GM12878 (cell line): Measurements from ENCODE around the gene RNF13. TPM values are rescaled to one million over a fixed set of nuclear protein-coding genes. Genes with fewer than 3 reads are reported as not detected.

ENCODE experiments used
- ATAC-seq: fragments of 200-7000 bp; cut with Tn5 transposase; 3 replicates; pipeline ENCODE4 v1.9.1; 2020; ENCODE audit warnings: mild to moderate bottlenecking, moderate library complexity
- BruUV-seq: library from RNA; stranded (reverse); fragments of 400-500 nt; replicated peaks from 2 replicates; lab custom pipeline; 2021; lab: Mats Ljungman, UMichigan
- CTCF ChIA-PET: fragments of 300-600 bp; sonication (Branson Sonifier 250); formaldehyde crosslinking; extraction: SDS; loops from one replicate; lab custom pipeline; 2021; ENCODE audit warnings: inconsistent platforms; lab: Yijun Ruan, JAX
- POLR2A ChIA-PET: fragments of 350-600 bp; formaldehyde crosslinking; extraction: SDS; loops from one replicate; lab custom pipeline; 2021; ENCODE audit warnings: inconsistent platforms; lab: Charles Lee
- RAD21 ChIA-PET: fragments of 300-600 bp; sonication (Branson Sonifier 250); formaldehyde crosslinking; loops from one replicate; lab custom pipeline; 2023; ENCODE audit warnings: antibody characterized with exemption; ENCODE audit not compliant: unreplicated experiment; lab: Charles Lee
- SMC1A ChIA-PET: fragments of 300-600 bp; sonication (Branson Sonifier 250); formaldehyde crosslinking; loops from one replicate; lab custom pipeline; 2023; ENCODE audit not compliant: unreplicated experiment, uncharacterized antibody; lab: Charles Lee
- DNase-seq: peaks from one replicate; pipeline ENCODE4 v3.0.0-alpha.2; 2011; ENCODE audit warnings: low read depth, low spot score
- FAIRE-seq: peaks from 3 replicates; lab custom pipeline; 2011; peaks lifted over from hg19 to GRCh38; lab: Jason Lieb, UNC
- H2AFZ ChIP-seq: 2 replicates; pipeline ENCODE4 v1.6.0; 2011; ENCODE audit warnings: low read depth, low read length, control low read depth; ENCODE audit not compliant: control insufficient read depth
- H3K27ac ChIP-seq: 2 replicates; pipeline ENCODE4 v1.5.1; 2011; ENCODE audit warnings: control low read depth; ENCODE audit not compliant: control insufficient read depth, insufficient read depth
- H3K27me3 ChIP-seq, 2 experiments: replicated peaks in 1 of 2; 2 replicates each; pipeline versions ENCODE4 v1.6.0 to v1.6.1; 2011; ENCODE audit warnings: low read length in 1 of 2; ENCODE audit not compliant: control insufficient read depth in 2 of 2, insufficient read depth in 2 of 2
- H3K36me3 ChIP-seq, 2 experiments: 2 replicates each; pipeline ENCODE4 v1.5.1; 2011; ENCODE audit warnings: low read length in 1 of 2; ENCODE audit not compliant: control insufficient read depth in 2 of 2, insufficient read depth in 2 of 2
- H3K4me1 ChIP-seq: 2 replicates; pipeline ENCODE4 v1.6.1; 2011; ENCODE audit warnings: mild to moderate bottlenecking, low read length, moderate library complexity, mixed read lengths; ENCODE audit not compliant: control insufficient read depth, insufficient read depth
- H3K4me2 ChIP-seq: 2 replicates; pipeline ENCODE4 v1.6.0; 2011; ENCODE audit warnings: control low read depth; ENCODE audit not compliant: control insufficient read depth, insufficient read depth
- H3K4me3 ChIP-seq: fragments of 200-600 bp; sonication (generic); 2 replicates; pipeline ENCODE4 v1.5.1; 2016
- H3K79me2 ChIP-seq: 2 replicates; pipeline ENCODE4 v1.6.0; 2011; ENCODE audit warnings: low read length; ENCODE audit not compliant: control insufficient read depth, insufficient read depth
- H3K9ac ChIP-seq: 2 replicates; pipeline ENCODE4 v1.8.0; 2011; ENCODE audit warnings: low read length, control low read depth, mixed read lengths; ENCODE audit not compliant: control insufficient read depth, insufficient read depth
- H3K9me3 ChIP-seq: replicated peaks from 3 replicates; pipeline ENCODE4 v1.5.1; 2011; ENCODE audit warnings: mild to moderate bottlenecking, low read length; ENCODE audit not compliant: control insufficient read depth, insufficient read depth
- H4K20me1 ChIP-seq: 2 replicates; pipeline ENCODE4 v1.6.0; 2011; ENCODE audit not compliant: control insufficient read depth, insufficient read depth
- CREB1 ChIP-seq: IDR thresholded peaks from 2 replicates; pipeline ENCODE4 v1.6.1; 2012; ENCODE audit warnings: low read depth, mild to moderate bottlenecking, inconsistent platforms
- FOS ChIP-seq: IDR thresholded peaks from 3 replicates; pipeline ENCODE4 v1.6.1; 2011; ENCODE audit warnings: borderline replicate concordance; ENCODE audit not compliant: insufficient read length; ENCODE audit errors: extremely low read depth
- FOXM1 ChIP-seq: IDR thresholded peaks from 2 replicates; pipeline ENCODE4 v1.6.1; 2012; ENCODE audit warnings: low read depth, mild to moderate bottlenecking, inconsistent platforms, low read length, moderate library complexity
- IKZF1 ChIP-seq: fragments of 450-650 bp; conservative IDR thresholded peaks from 2 replicates; pipeline ENCODE4 v1.6.1; 2017; ENCODE audit warnings: antibody characterized with exemption, mild to moderate bottlenecking
- MXI1 ChIP-seq: fragments of 150-350 bp; IDR thresholded peaks from 2 replicates; pipeline ENCODE4 v1.6.1; 2011; ENCODE audit warnings: low read depth, mild to moderate bottlenecking, inconsistent platforms, low read length, improper control_type of control experiment
- NFYA ChIP-seq: IDR thresholded peaks from 2 replicates; pipeline ENCODE4 v1.6.1; 2011; ENCODE audit warnings: low read depth, mild to moderate bottlenecking, low read length, improper control_type of control experiment, borderline replicate concordance
- PRDM15 ChIP-seq: fragments of 450-650 bp; formaldehyde crosslinking; IDR thresholded peaks from 2 replicates; pipeline ENCODE4 v1.4.0; 2020; ENCODE audit warnings: mild to moderate bottlenecking, moderate library complexity
- SIN3A ChIP-seq: IDR thresholded peaks from 2 replicates; pipeline ENCODE4 v1.6.1; 2012; ENCODE audit warnings: low read depth, low read length, improper control_type of control experiment
- WGBS: methylation state at CpG from one replicate; pipeline ENCODE4 v1.1.6; 2016; ENCODE audit warnings: low lambda C conversion rate; ENCODE audit not compliant: insufficient replicate concordance, insufficient coverage; ENCODE audit errors: missing lambda C conversion rate; 5-methylcytosine and 5-hydroxymethylcytosine counted together
- in situ Hi-C: fragments of 300-500 bp; cut with MboI; formaldehyde crosslinking; loops from 9 replicates; pipeline ENCODE4 v1.14.3; 2018; ENCODE audit warnings: mixed read lengths
- intact Hi-C: fragments of 100-400 bp; cut with micrococcal nuclease; formaldehyde crosslinking; loops from one replicate; pipeline ENCODE4 v1.14.2; 2022; ENCODE audit not compliant: unreplicated experiment
- polyA plus RNA-seq, 11 experiments: library from polyadenylated mRNA; depleted of rRNA in 4 of 11; unstranded in 6 of 11; stranded (reverse) in 5 of 11; fragments of >200 nt; fragmentation: Nextera tagmentation in 4 of 11; fragmentation: Illumina TruSeq in 1 of 11; extraction: Ambion mirVana in 4 of 11; extraction: Trizol in 1 of 11; gene quantifications; 1 replicate in 1 of 11; 2 replicates in 10 of 11; pipeline versions ENCODE4 v1.2.1 to v1.2.3, GENCODE V29; 2011 to 2016; ENCODE audit warnings: inconsistent platforms in 2 of 11, missing spikeins in 2 of 11, low read depth in 1 of 11
- total RNA-seq, 4 experiments: library from RNA; depleted of rRNA in 3 of 4; stranded (reverse); fragments of >200 nt in 3 of 4; fragmentation: Illumina TruSeq in 1 of 4; extraction: Trizol in 1 of 4; gene quantifications; 2 replicates each; pipeline versions ENCODE4 v1.2.1 to v1.2.3, GENCODE V29; 2013 to 2021

The RNF13 gene
- total and polyA plus RNA-seq, 10 of the 15 experiments (the other 5 are each of a cell fraction or from before 2014, with no cell fraction given), result 18.9 to 73.4 (median 36.7) TPM

- no peaks in the 10 kb centered on the region for H3K79me2 ChIP-seq
- POLR2A ChIA-PET, result no interaction called here
- no peak for TF ChIP-seq MXI1
- no peak for TF ChIP-seq SIN3A
- TF ChIP-seq CREB1, result no peak
- CTCF ChIA-PET, result interaction anchor here (0.8 to 0.9 kb wide), 4 partner anchors 9 to 34 kb away, joined by 3 read pairs; no protein-coding TSS in a partner anchor
- H3K27me3 ChIP-seq, result no peaks in the 10 kb centered on the region
- no peak for FAIRE-seq
- no peaks in the 10 kb centered on the region for H3K4me1 ChIP-seq
- H3K9me3 ChIP-seq, result no peaks in the 10 kb centered on the region
- no peaks in the 10 kb centered on the region for H4K20me1 ChIP-seq
- H2AFZ ChIP-seq, result no peak overlapping the region
- no peaks in the 10 kb centered on the region for H3K36me3 ChIP-seq
- RAD21 ChIA-PET, result no interaction called here
- no peak overlapping the region for H3K4me3 ChIP-seq
- no peak for DNase-seq
- SMC1A ChIA-PET, result interaction anchor here (0.7 kb wide), 2 partner anchors 14 to 33 kb away, joined by 3 read pairs; no protein-coding TSS in a partner anchor
- H3K27ac ChIP-seq, result no peak overlapping the region
- intact Hi-C loops, result no loop called here
- H3K4me2 ChIP-seq, result no peak overlapping the region
- H3K9ac ChIP-seq, result no peak overlapping the region
- no TSS peak for BruUV-seq
- no peak for ATAC-seq
- in situ Hi-C loops, result no loop called here
These were observed 187.6 kb downstream of the RNF13 start for GRCh38 chr3:150000641-150001040.

GRCh38 chr3:150005243-150006112, 192.5 kb downstream of the RNF13 start:
- FAIRE-seq (no peak), DNase-seq (no peak), ATAC-seq (no peak)
- no peak for TF ChIP-seq FOS
- TF ChIP-seq PRDM15 (CRISPR knock-in tag), result no peak
- TF ChIP-seq FOXM1, result no peak
- no peak for TF ChIP-seq NFYA
- TF ChIP-seq IKZF1, result no peak
- TF ChIP-seq CREB1, result no peak
- 51% methylated on average over 4 of the region's 4 CpGs for WGBS
- Histone ChIP-seq H2AFZ (no peak overlapping the region), H3K4me3 (no peak overlapping the region), H3K4me1 (no peaks in the 10 kb centered on the region), H3K79me2 (no peaks in the 10 kb centered on the region), H3K36me3 (no peaks in the 10 kb centered on the region), H3K9me3 (no peaks in the 10 kb centered on the region), H3K9ac (no peak overlapping the region), H3K27ac (no peak overlapping the region), H3K4me2 (no peak overlapping the region), H4K20me1 (no peaks in the 10 kb centered on the region), H3K27me3 (no peaks in the 10 kb centered on the region)
- intact Hi-C loops, result no loop called here
- CTCF ChIA-PET, result interaction anchor here (0.6 to 1.1 kb wide), 3 partner anchors 11 to 437 kb away, joined by 3 to 4 read pairs (median 3); no protein-coding TSS in a partner anchor
- no TSS peak for BruUV-seq
- POLR2A ChIA-PET, result no interaction called here
- RAD21 ChIA-PET, result interaction anchor here (0.5 to 1.2 kb wide), 2 partner anchors 179 to 1799 kb away, joined by 3 read pairs; no protein-coding TSS in a partner anchor
- in situ Hi-C loops, result no loop called here
- SMC1A ChIA-PET, result no interaction called here
